ENCODE results near the gene MAD2L1.

DNA sequence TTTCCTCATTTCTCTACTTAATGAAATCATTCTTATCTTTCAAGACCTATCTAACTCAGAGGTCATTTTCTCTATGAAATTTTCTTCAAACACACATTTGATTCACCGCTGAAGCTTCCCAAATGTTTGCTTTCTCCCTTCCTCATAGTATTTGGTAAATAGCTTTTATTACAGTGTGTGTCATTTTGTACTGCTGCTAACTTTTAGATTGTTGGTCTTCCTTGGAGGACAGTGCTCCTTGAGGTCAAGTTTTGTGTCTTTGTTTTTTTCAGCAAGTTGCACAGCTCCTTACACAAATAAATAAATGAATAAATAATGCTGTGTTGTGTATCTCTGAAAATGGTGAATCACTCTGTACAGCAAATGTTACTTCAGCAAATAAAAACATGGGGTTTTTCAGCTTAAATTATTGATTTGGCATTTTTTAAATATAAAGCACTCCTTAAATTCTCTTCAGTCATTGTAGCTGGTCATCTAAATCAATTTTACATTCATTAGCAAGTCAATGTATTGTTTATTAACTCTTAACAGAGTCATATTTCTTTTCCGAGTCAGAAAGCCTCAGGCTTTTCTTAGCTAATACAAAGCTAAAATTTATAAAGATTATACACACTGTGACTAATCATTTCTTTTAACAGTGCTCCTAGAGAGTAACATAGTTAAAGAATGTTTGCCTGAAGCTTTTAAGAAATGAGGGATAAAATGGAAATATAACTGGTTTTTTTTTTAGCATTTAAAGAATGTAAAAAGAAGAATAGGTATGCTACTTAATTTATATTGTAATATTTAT, 30.1 kb upstream of the MAD2L1 start:
- TF ChIP-seq, protein P1, sequence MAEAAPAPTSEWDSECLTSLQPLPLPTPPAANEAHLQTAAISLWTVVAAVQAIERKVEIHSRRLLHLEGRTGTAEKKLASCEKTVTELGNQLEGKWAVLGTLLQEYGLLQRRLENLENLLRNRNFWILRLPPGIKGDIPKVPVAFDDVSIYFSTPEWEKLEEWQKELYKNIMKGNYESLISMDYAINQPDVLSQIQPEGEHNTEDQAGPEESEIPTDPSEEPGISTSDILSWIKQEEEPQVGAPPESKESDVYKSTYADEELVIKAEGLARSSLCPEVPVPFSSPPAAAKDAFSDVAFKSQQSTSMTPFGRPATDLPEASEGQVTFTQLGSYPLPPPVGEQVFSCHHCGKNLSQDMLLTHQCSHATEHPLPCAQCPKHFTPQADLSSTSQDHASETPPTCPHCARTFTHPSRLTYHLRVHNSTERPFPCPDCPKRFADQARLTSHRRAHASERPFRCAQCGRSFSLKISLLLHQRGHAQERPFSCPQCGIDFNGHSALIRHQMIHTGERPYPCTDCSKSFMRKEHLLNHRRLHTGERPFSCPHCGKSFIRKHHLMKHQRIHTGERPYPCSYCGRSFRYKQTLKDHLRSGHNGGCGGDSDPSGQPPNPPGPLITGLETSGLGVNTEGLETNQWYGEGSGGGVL (tag by site-specific recombination; IDR thresholded peaks at IDR 0.05) = no peak
- TF ChIP-seq SP3 (tag by site-specific recombination; IDR thresholded peaks at IDR 0.05) = no peak
- TF ChIP-seq, protein P2, sequence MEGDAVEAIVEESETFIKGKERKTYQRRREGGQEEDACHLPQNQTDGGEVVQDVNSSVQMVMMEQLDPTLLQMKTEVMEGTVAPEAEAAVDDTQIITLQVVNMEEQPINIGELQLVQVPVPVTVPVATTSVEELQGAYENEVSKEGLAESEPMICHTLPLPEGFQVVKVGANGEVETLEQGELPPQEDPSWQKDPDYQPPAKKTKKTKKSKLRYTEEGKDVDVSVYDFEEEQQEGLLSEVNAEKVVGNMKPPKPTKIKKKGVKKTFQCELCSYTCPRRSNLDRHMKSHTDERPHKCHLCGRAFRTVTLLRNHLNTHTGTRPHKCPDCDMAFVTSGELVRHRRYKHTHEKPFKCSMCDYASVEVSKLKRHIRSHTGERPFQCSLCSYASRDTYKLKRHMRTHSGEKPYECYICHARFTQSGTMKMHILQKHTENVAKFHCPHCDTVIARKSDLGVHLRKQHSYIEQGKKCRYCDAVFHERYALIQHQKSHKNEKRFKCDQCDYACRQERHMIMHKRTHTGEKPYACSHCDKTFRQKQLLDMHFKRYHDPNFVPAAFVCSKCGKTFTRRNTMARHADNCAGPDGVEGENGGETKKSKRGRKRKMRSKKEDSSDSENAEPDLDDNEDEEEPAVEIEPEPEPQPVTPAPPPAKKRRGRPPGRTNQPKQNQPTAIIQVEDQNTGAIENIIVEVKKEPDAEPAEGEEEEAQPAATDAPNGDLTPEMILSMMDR (tag by site-specific recombination; IDR thresholded peaks at IDR 0.05) = no peak
- no peak for TF ChIP-seq ZNF23 (tag by site-specific recombination; IDR thresholded peaks at IDR 0.05; ENCODE audit: borderline replicate concordance)
- no peak for TF ChIP-seq ZBTB7A (tag by site-specific recombination; IDR thresholded peaks at IDR 0.05; ENCODE audit: low read depth)
- TF ChIP-seq SP2 (tag by site-specific recombination; IDR thresholded peaks at IDR 0.05) = no peak
- TF ChIP-seq, protein P3, sequence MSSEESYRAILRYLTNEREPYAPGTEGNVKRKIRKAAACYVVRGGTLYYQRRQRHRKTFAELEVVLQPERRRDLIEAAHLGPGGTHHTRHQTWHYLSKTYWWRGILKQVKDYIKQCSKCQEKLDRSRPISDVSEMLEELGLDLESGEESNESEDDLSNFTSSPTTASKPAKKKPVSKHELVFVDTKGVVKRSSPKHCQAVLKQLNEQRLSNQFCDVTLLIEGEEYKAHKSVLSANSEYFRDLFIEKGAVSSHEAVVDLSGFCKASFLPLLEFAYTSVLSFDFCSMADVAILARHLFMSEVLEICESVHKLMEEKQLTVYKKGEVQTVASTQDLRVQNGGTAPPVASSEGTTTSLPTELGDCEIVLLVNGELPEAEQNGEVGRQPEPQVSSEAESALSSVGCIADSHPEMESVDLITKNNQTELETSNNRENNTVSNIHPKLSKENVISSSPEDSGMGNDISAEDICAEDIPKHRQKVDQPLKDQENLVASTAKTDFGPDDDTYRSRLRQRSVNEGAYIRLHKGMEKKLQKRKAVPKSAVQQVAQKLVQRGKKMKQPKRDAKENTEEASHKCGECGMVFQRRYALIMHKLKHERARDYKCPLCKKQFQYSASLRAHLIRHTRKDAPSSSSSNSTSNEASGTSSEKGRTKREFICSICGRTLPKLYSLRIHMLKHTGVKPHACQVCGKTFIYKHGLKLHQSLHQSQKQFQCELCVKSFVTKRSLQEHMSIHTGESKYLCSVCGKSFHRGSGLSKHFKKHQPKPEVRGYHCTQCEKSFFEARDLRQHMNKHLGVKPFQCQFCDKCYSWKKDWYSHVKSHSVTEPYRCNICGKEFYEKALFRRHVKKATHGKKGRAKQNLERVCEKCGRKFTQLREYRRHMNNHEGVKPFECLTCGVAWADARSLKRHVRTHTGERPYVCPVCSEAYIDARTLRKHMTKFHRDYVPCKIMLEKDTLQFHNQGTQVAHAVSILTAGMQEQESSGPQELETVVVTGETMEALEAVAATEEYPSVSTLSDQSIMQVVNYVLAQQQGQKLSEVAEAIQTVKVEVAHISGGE (tag by site-specific recombination; conservative IDR thresholded peaks at IDR 0.05; ENCODE audit: low read depth) = no peak
- TF ChIP-seq ZSCAN23 (tag by site-specific recombination; IDR thresholded peaks at IDR 0.05) = no peak
- TF ChIP-seq ZNF16 (tag by site-specific recombination; IDR thresholded peaks at IDR 0.05; ENCODE audit: low read depth) = no peak
- TF ChIP-seq ZNF548 (tag by site-specific recombination; IDR thresholded peaks at IDR 0.05) = no peak
